DND-41 (cell line): ENCODE data around the gene POU2F3.

Source experiments
- CTCF ChIP-seq: IDR thresholded peaks from 2 replicates; pipeline ENCODE4 v1.5.1; 2012; ENCODE audit warnings: borderline replicate concordance, low read length, moderate library complexity, mild to moderate bottlenecking; ENCODE audit not compliant: poor library complexity, severe bottlenecking; ENCODE audit errors: extremely low read depth
- EZH2 ChIP-seq: IDR thresholded peaks from 3 replicates; pipeline ENCODE4 v1.6.1; 2012; ENCODE audit warnings: borderline replicate concordance, low read depth, mild to moderate bottlenecking, moderate library complexity, low read length, inconsistent platforms; ENCODE audit not compliant: severe bottlenecking

GRCh38 chr11:120335908-120336640 is 96.1 kb downstream of the POU2F3 start, which contains the start of gene ARHGEF12:
- TF ChIP-seq CTCF (no peak), EZH2 (no peak)
